HG02981 (cell line): ENCODE results near the gene TMEM30B.

ENCODE experiments used
- ATAC-seq: cut with Tn5 transposase; IDR thresholded peaks from one replicate; pipeline ENCODE4 v1.9.1; 2021; ENCODE audit warnings: mild to moderate bottlenecking, moderate library complexity; ENCODE audit not compliant: unreplicated experiment

Gene TMEM30B

DNA sequence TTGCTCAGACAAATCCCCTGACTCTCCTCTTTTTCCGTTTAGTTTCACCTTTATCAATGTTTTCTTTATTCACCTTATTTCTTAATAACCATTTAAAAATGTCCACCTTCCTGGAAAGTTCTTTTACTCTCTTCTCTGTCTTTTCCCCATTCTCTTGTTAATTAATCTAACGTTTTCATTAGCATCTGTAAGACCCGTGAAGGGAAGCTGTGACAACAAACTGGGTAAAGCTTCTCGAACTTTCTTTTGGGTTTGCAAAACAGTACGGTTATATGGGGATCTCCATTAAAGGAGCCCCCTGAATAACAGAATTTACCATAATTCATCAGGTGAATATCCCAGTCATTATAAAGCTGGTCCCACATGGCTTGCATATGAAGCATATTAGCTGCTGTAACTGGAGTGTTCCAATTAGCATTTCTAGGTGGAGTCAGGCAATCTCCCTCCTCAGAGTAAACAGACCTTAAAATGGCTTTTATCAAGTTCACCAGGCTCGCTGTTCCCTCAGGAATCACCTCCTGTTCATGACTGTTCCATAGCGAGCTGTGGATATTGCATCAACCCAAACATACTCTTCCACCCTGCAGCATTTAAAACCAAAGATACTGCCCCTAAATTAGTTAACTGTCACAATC, 42.4 kb downstream of the TMEM30B start:
- ATAC-seq: no peak

GRCh38 chr14:61234215-61234916, 46.8 kb downstream of the TMEM30B start:
- ATAC-seq: no peak

DNA sequence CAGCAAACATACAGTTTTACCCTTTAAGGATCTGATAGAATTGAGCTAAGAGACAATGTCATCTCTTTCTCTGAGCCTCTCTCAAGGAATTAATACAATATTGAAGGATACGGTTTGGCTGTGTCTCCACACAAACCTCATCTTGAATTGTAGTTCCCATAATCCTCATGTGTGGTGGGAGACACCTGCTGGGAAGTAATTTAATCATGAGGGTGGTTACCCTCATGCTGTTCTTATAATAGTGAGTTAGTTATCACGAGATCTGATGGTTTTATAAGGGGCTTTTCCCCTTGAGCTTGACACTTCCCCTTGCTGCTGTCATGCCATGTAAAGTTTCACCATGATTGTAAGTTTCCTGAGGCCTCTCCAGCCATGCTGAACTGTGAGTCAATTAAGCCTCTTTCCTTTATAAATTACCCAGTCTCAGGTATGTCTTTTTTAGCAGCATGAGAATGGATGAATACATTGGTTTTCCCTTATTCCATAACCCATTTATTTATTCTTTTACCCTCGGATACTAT, 47.6 kb downstream of the TMEM30B start:
- no peak for ATAC-seq

DNA sequence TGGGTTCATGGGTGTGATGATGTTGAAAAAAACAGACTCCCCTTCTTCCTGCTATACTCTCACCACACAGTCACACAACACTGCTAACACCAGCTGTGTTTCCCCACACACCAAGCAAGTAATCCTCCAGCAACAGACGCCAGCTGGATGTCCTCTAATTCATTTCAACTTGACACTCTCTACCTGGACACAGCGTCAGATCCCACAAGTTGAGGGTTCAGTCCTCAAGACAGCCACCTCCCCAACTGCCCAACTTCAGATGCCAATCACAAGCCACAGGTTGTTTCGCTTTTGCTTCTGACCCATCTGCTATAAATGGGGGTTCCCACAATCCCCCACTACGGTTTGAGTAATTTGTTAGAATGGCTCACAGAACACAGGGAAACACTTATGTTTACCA, 49.3 kb downstream of the TMEM30B start:
- ATAC-seq: no peak

DNA sequence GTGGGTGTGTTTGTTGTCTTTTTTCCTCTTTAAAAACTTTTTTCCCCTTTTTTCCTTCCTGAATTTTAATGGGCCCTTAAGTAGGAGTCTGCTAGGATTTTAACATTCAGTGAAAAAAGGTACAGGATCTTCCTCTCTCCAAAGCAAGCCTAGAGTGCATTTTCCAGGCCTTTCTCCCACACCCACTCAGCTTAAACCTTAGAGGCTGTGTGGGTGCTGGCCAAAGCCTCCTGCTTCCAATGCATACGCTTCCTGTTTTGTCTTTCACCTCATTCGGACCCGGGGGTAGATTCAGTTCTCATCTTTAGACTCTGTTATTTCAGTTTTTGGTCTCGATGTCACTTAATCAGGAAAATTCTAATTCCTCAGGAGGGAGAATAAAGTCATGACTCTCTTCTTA, 51.2 kb downstream of the TMEM30B start:
- no peak for ATAC-seq

- no peak for ATAC-seq
These were observed 51.7 kb downstream of the TMEM30B start for GRCh38 chr14:61229475-61229888.

DNA sequence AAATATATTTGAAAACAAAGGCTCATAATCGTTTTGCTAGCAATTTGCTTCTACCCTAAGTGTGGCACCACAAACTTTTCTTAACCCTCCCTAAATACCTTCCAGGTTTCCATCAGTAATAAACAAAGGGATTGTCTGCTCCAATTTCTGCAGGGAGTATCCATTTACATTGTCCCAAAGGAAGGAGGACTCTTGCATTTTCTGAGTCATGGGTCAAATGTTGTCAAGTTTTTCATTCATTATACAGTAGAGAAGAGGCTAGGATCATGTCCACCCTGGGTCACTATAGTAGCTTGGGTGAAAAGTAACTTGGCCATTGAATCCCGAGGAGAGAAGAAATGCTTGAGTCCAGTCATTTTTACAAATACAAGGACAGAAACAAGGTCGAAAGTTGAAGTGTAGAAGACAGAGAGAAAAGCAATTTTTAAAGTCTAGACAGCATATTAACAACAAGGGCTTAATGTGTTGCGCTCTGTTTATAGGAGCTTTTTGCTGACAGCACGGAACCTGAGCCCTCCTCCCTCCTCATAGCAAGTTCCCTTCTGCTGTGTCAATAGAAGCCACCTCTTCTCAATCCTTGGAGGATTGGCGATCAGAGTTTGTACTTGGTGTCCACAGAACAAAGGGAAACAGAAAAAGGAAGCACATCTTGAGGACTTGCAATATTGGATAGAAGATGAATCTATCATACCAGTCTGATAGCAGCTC, 53.1 kb downstream of the TMEM30B start:
- ATAC-seq: no peak
